ENCODE measurements around the gene PDIA5.

PDIA5 gene

GRCh38 chr3:123157598-123158287 lies 90.9 kb downstream of the PDIA5 start:
- Histone ChIP-seq H3K27ac (ENCODE audit: low read depth, low read length) (no peak overlapping the region), H3K9ac (ENCODE audit: low read length) (no peak overlapping the region), H3K4me1 (ENCODE audit: control insufficient read depth, insufficient read depth, low read length) (no peaks in the 10 kb centered on the region), H3K4me3 (ENCODE audit: low read depth, low read length) (no peak overlapping the region), H3K27me3 (ENCODE audit: control insufficient read depth, insufficient read depth, low read length) (no peaks in the 10 kb centered on the region), H3K36me3 (ENCODE audit: control insufficient read depth, insufficient read depth, low read length) (peaks cover 71% of the 10 kb centered on the region), H3K9me3 (ENCODE audit: control insufficient read depth, insufficient read depth, low read depth, low read length) (no peaks in the 10 kb centered on the region)

- Histone ChIP-seq H3K9ac (ENCODE audit: low read length) (no peak overlapping the region), H3K27me3 (ENCODE audit: control insufficient read depth, insufficient read depth, low read length) (no peaks in the 10 kb centered on the region), H3K9me3 (ENCODE audit: control insufficient read depth, insufficient read depth, low read depth, low read length) (no peaks in the 10 kb centered on the region), H3K27ac (ENCODE audit: low read depth, low read length) (no peak overlapping the region), H3K4me3 (ENCODE audit: low read depth, low read length) (no peak overlapping the region), H3K36me3 (ENCODE audit: control insufficient read depth, insufficient read depth, low read length) (peaks cover 71% of the 10 kb centered on the region), H3K4me1 (ENCODE audit: control insufficient read depth, insufficient read depth, low read length) (no peaks in the 10 kb centered on the region)
These were observed 91.5 kb downstream of the PDIA5 start for GRCh38 chr3:123158330-123158729.

- no peaks in the 10 kb centered on the region for H3K9me3 ChIP-seq (ENCODE audit: control insufficient read depth, insufficient read depth, low read depth, low read length)
- no peaks in the 10 kb centered on the region for H3K4me1 ChIP-seq (ENCODE audit: control insufficient read depth, insufficient read depth, low read length)
- no peak overlapping the region for H3K27ac ChIP-seq (ENCODE audit: low read depth, low read length)
- no peak overlapping the region for H3K9ac ChIP-seq (ENCODE audit: low read length)
- no peaks in the 10 kb centered on the region for H3K27me3 ChIP-seq (ENCODE audit: control insufficient read depth, insufficient read depth, low read length)
- H3K4me3 ChIP-seq (ENCODE audit: low read depth, low read length): no peak overlapping the region
- H3K36me3 ChIP-seq (ENCODE audit: control insufficient read depth, insufficient read depth, low read length): peaks cover 69% of the 10 kb centered on the region
These were observed 92.1 kb downstream of the PDIA5 start for GRCh38 chr3:123158899-123159390.

GRCh38 chr3:123159926-123160635 lies 93.3 kb downstream of the PDIA5 start:
- no peak overlapping the region for H3K4me3 ChIP-seq (ENCODE audit: low read depth, low read length)
- no peaks in the 10 kb centered on the region for H3K4me1 ChIP-seq (ENCODE audit: control insufficient read depth, insufficient read depth, low read length)
- H3K36me3 ChIP-seq (ENCODE audit: control insufficient read depth, insufficient read depth, low read length): peaks cover 69% of the 10 kb centered on the region
- H3K27ac ChIP-seq (ENCODE audit: low read depth, low read length): no peak overlapping the region
- peaks cover 1% of the 10 kb centered on the region; the same call in 1 of the 2 replicates for H3K9me3 ChIP-seq (ENCODE audit: control insufficient read depth, insufficient read depth, low read depth, low read length)
- H3K27me3 ChIP-seq (ENCODE audit: control insufficient read depth, insufficient read depth, low read length): no peaks in the 10 kb centered on the region
- no peak overlapping the region for H3K9ac ChIP-seq (ENCODE audit: low read length)

- H3K4me3 ChIP-seq (ENCODE audit: low read depth, low read length): no peak overlapping the region
- peaks cover 63% of the 10 kb centered on the region for H3K36me3 ChIP-seq (ENCODE audit: control insufficient read depth, insufficient read depth, low read length)
- no peak overlapping the region for H3K9ac ChIP-seq (ENCODE audit: low read length)
- peaks cover 4% of the 10 kb centered on the region; the same call in 1 of the 2 replicates for H3K9me3 ChIP-seq (ENCODE audit: control insufficient read depth, insufficient read depth, low read depth, low read length)
- no peak overlapping the region for H3K27ac ChIP-seq (ENCODE audit: low read depth, low read length)
- H3K27me3 ChIP-seq (ENCODE audit: control insufficient read depth, insufficient read depth, low read length): no peaks in the 10 kb centered on the region
- no peaks in the 10 kb centered on the region for H3K4me1 ChIP-seq (ENCODE audit: control insufficient read depth, insufficient read depth, low read length)
These were observed 94.3 kb downstream of the PDIA5 start for GRCh38 chr3:123161167-123161566.

GRCh38 chr3:123163141-123163540 lies 96.3 kb downstream of the PDIA5 start:
- Histone ChIP-seq H3K27me3 (ENCODE audit: control insufficient read depth, insufficient read depth, low read length) (no peaks in the 10 kb centered on the region), H3K4me3 (ENCODE audit: low read depth, low read length) (no peak overlapping the region), H3K9ac (ENCODE audit: low read length) (no peak overlapping the region), H3K4me1 (ENCODE audit: control insufficient read depth, insufficient read depth, low read length) (no peaks in the 10 kb centered on the region), H3K36me3 (ENCODE audit: control insufficient read depth, insufficient read depth, low read length) (peaks cover 59% of the 10 kb centered on the region), H3K9me3 (ENCODE audit: control insufficient read depth, insufficient read depth, low read depth, low read length) (peaks cover 11% of the 10 kb centered on the region; the same call in 1 of the 2 replicates), H3K27ac (ENCODE audit: low read depth, low read length) (no peak overlapping the region)

- H3K9me3 ChIP-seq (ENCODE audit: control insufficient read depth, insufficient read depth, low read depth, low read length): peaks cover 11% of the 10 kb centered on the region; the same call in 1 of the 2 replicates
- H3K27me3 ChIP-seq (ENCODE audit: control insufficient read depth, insufficient read depth, low read length): no peaks in the 10 kb centered on the region
- no peaks in the 10 kb centered on the region for H3K4me1 ChIP-seq (ENCODE audit: control insufficient read depth, insufficient read depth, low read length)
- H3K27ac ChIP-seq (ENCODE audit: low read depth, low read length): no peak overlapping the region
- H3K36me3 ChIP-seq (ENCODE audit: control insufficient read depth, insufficient read depth, low read length): peaks cover 54% of the 10 kb centered on the region
- no peak overlapping the region for H3K4me3 ChIP-seq (ENCODE audit: low read depth, low read length)
- no peak overlapping the region for H3K9ac ChIP-seq (ENCODE audit: low read length)
These were observed 98.3 kb downstream of the PDIA5 start for GRCh38 chr3:123165163-123165562.

- Histone ChIP-seq H3K4me1 (ENCODE audit: control insufficient read depth, insufficient read depth, low read length) (no peaks in the 10 kb centered on the region), H3K9me3 (ENCODE audit: control insufficient read depth, insufficient read depth, low read depth, low read length) (peaks cover 11% of the 10 kb centered on the region; the same call in 1 of the 2 replicates), H3K27me3 (ENCODE audit: control insufficient read depth, insufficient read depth, low read length) (no peaks in the 10 kb centered on the region), H3K9ac (ENCODE audit: low read length) (no peak overlapping the region), H3K36me3 (ENCODE audit: control insufficient read depth, insufficient read depth, low read length) (peaks cover 33% of the 10 kb centered on the region), H3K27ac (ENCODE audit: low read depth, low read length) (no peak overlapping the region), H3K4me3 (ENCODE audit: low read depth, low read length) (no peak overlapping the region)
These were observed 100.9 kb downstream of the PDIA5 start for GRCh38 chr3:123167686-123168085.

- H3K27me3 ChIP-seq (ENCODE audit: control insufficient read depth, insufficient read depth, low read length): no peaks in the 10 kb centered on the region
- no peaks in the 10 kb centered on the region for H3K4me1 ChIP-seq (ENCODE audit: control insufficient read depth, insufficient read depth, low read length)
- H3K9ac ChIP-seq (ENCODE audit: low read length): no peak overlapping the region
- H3K4me3 ChIP-seq (ENCODE audit: low read depth, low read length): no peak overlapping the region
- H3K9me3 ChIP-seq (ENCODE audit: control insufficient read depth, insufficient read depth, low read depth, low read length): peaks cover 11% of the 10 kb centered on the region; the same call in 1 of the 2 replicates
- peaks cover 29% of the 10 kb centered on the region for H3K36me3 ChIP-seq (ENCODE audit: control insufficient read depth, insufficient read depth, low read length)
- no peak overlapping the region for H3K27ac ChIP-seq (ENCODE audit: low read depth, low read length)
These were observed 101.3 kb downstream of the PDIA5 start for GRCh38 chr3:123168122-123168521.

GRCh38 chr3:123168605-123169004 lies 101.8 kb downstream of the PDIA5 start:
- Histone ChIP-seq H3K27me3 (ENCODE audit: control insufficient read depth, insufficient read depth, low read length) (no peaks in the 10 kb centered on the region), H3K9ac (ENCODE audit: low read length) (no peak overlapping the region), H3K36me3 (ENCODE audit: control insufficient read depth, insufficient read depth, low read length) (peaks cover 25% of the 10 kb centered on the region), H3K4me1 (ENCODE audit: control insufficient read depth, insufficient read depth, low read length) (no peaks in the 10 kb centered on the region), H3K4me3 (ENCODE audit: low read depth, low read length) (no peak overlapping the region), H3K27ac (ENCODE audit: low read depth, low read length) (no peak overlapping the region), H3K9me3 (ENCODE audit: control insufficient read depth, insufficient read depth, low read depth, low read length) (peaks cover 11% of the 10 kb centered on the region; the same call in 1 of the 2 replicates)

- Histone ChIP-seq H3K9ac (ENCODE audit: low read length) (no peak overlapping the region), H3K36me3 (ENCODE audit: control insufficient read depth, insufficient read depth, low read length) (peaks cover 19% of the 10 kb centered on the region), H3K4me1 (ENCODE audit: control insufficient read depth, insufficient read depth, low read length) (no peaks in the 10 kb centered on the region), H3K27me3 (ENCODE audit: control insufficient read depth, insufficient read depth, low read length) (no peaks in the 10 kb centered on the region), H3K27ac (ENCODE audit: low read depth, low read length) (no peak overlapping the region), H3K9me3 (ENCODE audit: control insufficient read depth, insufficient read depth, low read depth, low read length) (peaks cover 11% of the 10 kb centered on the region; the same call in 1 of the 2 replicates), H3K4me3 (ENCODE audit: low read depth, low read length) (no peak overlapping the region)
These were observed 102.7 kb downstream of the PDIA5 start for GRCh38 chr3:123169492-123169929.
